Prostate gland (tissue), 2 donors: ENCODE data around the gene TKFC.

Source experiments
- CTCF ChIP-seq, 4 experiments: fragments of 200-600 bp in 2 of 4; fragments of 450-650 bp in 2 of 4; sonication (generic) in 2 of 4; IDR thresholded peaks; 1 replicate in 3 of 4; 2 replicates in 1 of 4; pipeline ENCODE4 v1.5.1; 2016 to 2019; ENCODE audit warnings: antibody characterized with exemption in 4 of 4, mild to moderate bottlenecking in 2 of 4, moderate library complexity in 2 of 4
- POLR2AphosphoS5 ChIP-seq: sonication (generic); formaldehyde crosslinking; IDR thresholded peaks from one replicate; pipeline ENCODE4 v1.6.1; 2017; ENCODE audit warnings: antibody characterized with exemption

- TF ChIP-seq CTCF (IDR thresholded peaks at IDR 0.05) (no peak), POLR2AphosphoS5 (no peak)
These were observed 15.0 kb downstream of the TKFC start for GRCh38 chr11:61347916-61348461.
